Fibroblast of lung (primary cell): ENCODE data around the gene SELENOP.

Source experiments
- CTCF ChIP-seq, 2 donors: IDR thresholded peaks in 1 of 2; conservative IDR thresholded peaks in 1 of 2; 1 replicate in 1 of 2; 2 replicates in 1 of 2; pipeline ENCODE4 v1.5.1; 2011 to 2012; ENCODE audit warnings: low read length in 2 of 2, control low read depth in 1 of 2, inconsistent platforms in 1 of 2, low read depth in 1 of 2, mild to moderate bottlenecking in 1 of 2
- EZH2 ChIP-seq: IDR thresholded peaks from 2 replicates; pipeline ENCODE4 v1.5.1; 2012; ENCODE audit warnings: low read length, control low read depth, mild to moderate bottlenecking; ENCODE audit errors: missing control alignments

DNA sequence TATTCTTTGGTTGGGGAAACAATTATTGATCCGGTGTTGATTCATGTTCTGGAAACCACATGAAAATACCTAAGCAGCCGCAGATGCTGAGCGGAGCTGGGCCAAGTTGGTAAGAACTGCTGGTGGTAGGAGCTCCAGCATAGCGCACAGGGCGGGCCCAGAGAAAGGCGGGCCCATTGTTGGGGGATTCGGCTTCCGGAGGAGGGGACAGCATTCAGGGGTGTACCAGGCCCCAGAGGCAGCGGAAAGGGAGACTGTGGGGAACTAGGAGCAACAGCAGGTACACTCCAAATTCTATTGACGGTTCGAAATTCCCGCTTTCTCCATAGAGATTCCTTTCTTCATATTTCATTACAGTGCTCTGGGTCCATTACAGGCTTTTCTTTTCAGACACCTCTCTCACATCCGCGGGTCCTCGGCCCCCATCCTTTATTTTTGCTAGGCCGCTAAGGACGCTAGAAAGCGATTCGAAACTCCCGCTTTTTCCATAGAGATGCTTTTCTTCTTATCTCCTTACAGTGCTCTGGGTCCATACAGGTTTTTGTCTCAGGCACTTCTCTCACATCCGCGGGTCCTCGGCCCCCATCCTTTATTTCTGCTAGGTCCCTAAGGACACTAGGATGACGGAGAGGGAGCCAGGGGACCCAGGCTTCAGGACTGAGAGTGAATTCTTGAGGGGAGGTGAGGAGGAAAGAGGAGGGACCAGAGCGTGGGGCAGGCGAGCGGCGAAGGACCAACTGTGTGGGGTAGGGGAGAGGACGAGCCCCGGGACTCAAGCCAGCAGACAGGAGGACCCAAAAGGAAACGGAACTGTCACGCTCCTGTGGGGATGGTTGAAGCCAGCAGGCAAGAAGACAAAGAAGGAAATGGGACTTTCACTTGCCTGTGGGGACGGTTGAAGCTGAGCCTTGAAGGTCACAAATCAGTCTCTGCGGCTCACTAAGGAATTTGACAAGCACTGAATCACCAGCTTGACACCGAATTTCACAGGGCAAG, 54.8 kb downstream of the SELENOP start, which contains the start of gene CCDC152:
- no peak for TF ChIP-seq CTCF (conservative IDR thresholded peaks at IDR 0.05 in 1 of 2, IDR thresholded peaks at IDR 0.05 in 1 of 2; ENCODE audit: low read depth in 1 of 2, low read length in 2 of 2)
- TF ChIP-seq EZH2 = no peak
